Upper lobe of left lung (tissue), 6 donors: Measurements from ENCODE around the gene UBAC1. TPM values are rescaled to one million over a fixed set of nuclear protein-coding genes. Genes with fewer than 3 reads are reported as not detected.
"Not testable (repeated sequence)": the region's sequence is repeated elsewhere in the genome, so short reads cannot be mapped to it uniquely, and the experiment has no call there.

Source experiments
- ATAC-seq, 2 donors: fragments of 200-7000 bp; cut with Tn5 transposase; one replicate each; pipeline ENCODE4 v1.9.1; 2022; ENCODE audit warnings: mild to moderate bottlenecking in 2 of 2, moderate library complexity in 2 of 2; ENCODE audit not compliant: low FRiP score in 2 of 2
- DNase-seq, 2 donors: peaks; one replicate each; pipeline ENCODE4 v3.0.0-alpha.2; 2019 to 2020
- H3K27ac ChIP-seq, 4 donors: fragments of 200-600 bp; sonication (generic); one replicate each; pipeline ENCODE4 v1.5.1; 2016 to 2019
- H3K27me3 ChIP-seq, 4 donors: fragments of 200-600 bp; sonication (generic); one replicate each; pipeline ENCODE4 v1.5.1; 2017 to 2019
- H3K36me3 ChIP-seq, 4 donors: fragments of 200-600 bp; sonication (generic); one replicate each; pipeline ENCODE4 v1.5.1; 2016 to 2019
- H3K4me1 ChIP-seq, 4 donors: fragments of 200-600 bp; sonication (generic); one replicate each; pipeline ENCODE4 v1.5.1; 2018 to 2019
- H3K4me3 ChIP-seq, 4 donors: fragments of 200-600 bp; sonication (generic); one replicate each; pipeline ENCODE4 v1.5.1; 2017 to 2019; ENCODE audit warnings: mild to moderate bottlenecking in 2 of 4, moderate library complexity in 1 of 4
- H3K9me3 ChIP-seq, 4 donors: fragments of 200-600 bp; sonication (generic); one replicate each; pipeline ENCODE4 v1.5.1; 2018 to 2019
- CTCF ChIP-seq, 6 experiments: fragments of 450-650 bp in 4 of 6; fragments of 200-600 bp in 2 of 6; sonication (generic) in 2 of 6; IDR thresholded peaks; one replicate each; pipeline ENCODE4 v1.5.1; 2016 to 2019; ENCODE audit warnings: antibody characterized with exemption in 6 of 6
- EP300 ChIP-seq, 4 donors: sonication (generic); formaldehyde crosslinking; IDR thresholded peaks; one replicate each; pipeline ENCODE4 v1.5.1; 2017; ENCODE audit warnings: antibody characterized with exemption in 4 of 4, control low read depth in 2 of 4
- POLR2A ChIP-seq, 4 donors: fragments of 450-650 bp; IDR thresholded peaks; one replicate each; pipeline ENCODE4 v1.5.1; 2016 to 2017; ENCODE audit warnings: antibody characterized with exemption in 4 of 4, mild to moderate bottlenecking in 2 of 4
- POLR2AphosphoS5 ChIP-seq, 2 donors: sonication (generic); formaldehyde crosslinking; IDR thresholded peaks; one replicate each; pipeline ENCODE4 v1.5.1; 2017; ENCODE audit warnings: antibody characterized with exemption in 2 of 2
- WGBS, 2 donors: methylation state at CpG; one replicate each; pipeline ENCODE4 v1.1.5; 2017 to 2018; 5-methylcytosine and 5-hydroxymethylcytosine counted together
- total RNA-seq, 6 donors: library from RNA; depleted of rRNA in 4 of 6; stranded (reverse); fragments of >200 nt in 4 of 6; gene quantifications; one replicate each; pipeline versions ENCODE4 v1.1.0 to v1.2.1, GENCODE V29; 2016 to 2021
- donor health status: DM: no; HTN: no; CAD: no; lungs with moderate emphysema.
- donor health status: DM: no; HTN: yes; CAD: no; lungs with severe emphysema.

The UBAC1 gene
- total RNA-seq, 6 donors from 2014 or later: 38.0 to 72.3 (median 49.3) TPM

DNA sequence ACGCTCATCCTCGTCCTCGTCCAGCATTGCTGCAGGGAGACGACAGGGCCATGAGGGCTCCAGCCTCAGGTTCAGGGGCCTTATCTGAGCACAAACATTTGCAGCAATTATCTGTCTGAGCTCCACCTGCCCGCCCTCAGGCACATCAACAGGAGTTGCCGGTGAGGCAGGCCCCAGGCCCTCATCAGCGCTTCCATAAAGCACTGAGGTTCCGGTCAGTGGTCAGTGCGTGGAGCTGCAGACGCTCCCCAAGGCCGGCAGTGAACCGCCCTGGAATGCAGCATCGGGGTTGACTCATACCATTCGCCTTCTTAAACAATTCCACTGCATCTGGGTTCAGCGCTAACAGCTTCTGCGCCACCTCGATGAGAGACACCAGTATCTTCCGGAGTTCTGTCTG is 15.2 kb downstream of the UBAC1 start:
- no peak for DNase-seq
- peaks cover 15 to 83% (median 66%) of the 10 kb centered on the region in 4 donors for H3K36me3 ChIP-seq
- ATAC-seq: no peak
- H3K9me3 ChIP-seq: no peaks in the 10 kb centered on the region
- peaks cover 0 to 10% (median 1%) of the 10 kb centered on the region in 4 donors for H3K4me1 ChIP-seq
- H3K27ac ChIP-seq: no peak overlapping the region
- H3K4me3 ChIP-seq: no peak overlapping the region
- no peak for TF ChIP-seq CTCF (IDR thresholded peaks at IDR 0.05)
- no peak for TF ChIP-seq POLR2AphosphoS5 (IDR thresholded peaks at IDR 0.05)
- no peak for TF ChIP-seq EP300 (IDR thresholded peaks at IDR 0.05)
- TF ChIP-seq POLR2A (IDR thresholded peaks at IDR 0.05): no peak
- no peaks in the 10 kb centered on the region for H3K27me3 ChIP-seq
- WGBS, 2 donors: 92 to 98% methylated on average over 16 to 18 of the region's 18 CpGs

GRCh38 chr9:135944444-135945252 is 16.5 kb downstream of the UBAC1 start:
- no peaks in the 10 kb centered on the region for H3K9me3 ChIP-seq
- no peak for TF ChIP-seq POLR2A (IDR thresholded peaks at IDR 0.05)
- no peak for TF ChIP-seq CTCF (IDR thresholded peaks at IDR 0.05)
- no peak for TF ChIP-seq EP300 (IDR thresholded peaks at IDR 0.05)
- no peak for TF ChIP-seq POLR2AphosphoS5 (IDR thresholded peaks at IDR 0.05)
- H3K27me3 ChIP-seq: no peaks in the 10 kb centered on the region
- H3K36me3 ChIP-seq: peaks cover 20 to 78% (median 63%) of the 10 kb centered on the region in 4 donors
- WGBS, 2 donors: 94% methylated on average over 32 to 36 of the region's 36 CpGs
- H3K4me3 ChIP-seq: no peak overlapping the region
- no peak overlapping the region for H3K27ac ChIP-seq
- peaks cover 0 to 13% (median 2%) of the 10 kb centered on the region in 4 donors for H3K4me1 ChIP-seq
- DNase-seq (no peak), ATAC-seq (peak in 1 of 2 donors; percentile 14)

DNA sequence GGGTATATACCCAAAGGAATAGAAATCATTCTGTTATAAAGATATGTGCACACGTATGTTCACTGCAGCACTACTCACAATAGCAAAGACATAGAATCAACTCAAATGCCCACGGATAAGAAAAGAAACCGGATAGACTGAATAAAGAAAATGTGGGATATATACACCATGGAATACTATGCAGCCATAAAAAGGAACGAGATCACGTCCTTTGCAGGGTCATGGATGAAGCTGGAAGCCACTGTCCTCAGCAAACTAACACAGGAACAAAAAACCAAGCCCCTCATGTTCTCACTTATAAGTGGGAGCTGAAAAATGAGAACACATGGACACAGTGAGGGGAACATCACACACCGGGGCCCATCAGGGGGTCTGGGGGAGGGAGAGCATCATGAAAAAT is 17.6 kb downstream of the UBAC1 start:
- H3K4me3 ChIP-seq, H3K27me3 ChIP-seq, H3K9me3 ChIP-seq, ATAC-seq, DNase-seq, H3K27ac ChIP-seq: not testable (repeated sequence)
- peaks cover 0 to 13% (median 2%) of the 10 kb centered on the region in 4 donors for H3K4me1 ChIP-seq
- 94 to 95% methylated on average over 6 of the region's 6 CpGs for WGBS, 2 donors
- H3K36me3 ChIP-seq: peaks cover 22 to 81% (median 71%) of the 10 kb centered on the region in 4 donors

DNA sequence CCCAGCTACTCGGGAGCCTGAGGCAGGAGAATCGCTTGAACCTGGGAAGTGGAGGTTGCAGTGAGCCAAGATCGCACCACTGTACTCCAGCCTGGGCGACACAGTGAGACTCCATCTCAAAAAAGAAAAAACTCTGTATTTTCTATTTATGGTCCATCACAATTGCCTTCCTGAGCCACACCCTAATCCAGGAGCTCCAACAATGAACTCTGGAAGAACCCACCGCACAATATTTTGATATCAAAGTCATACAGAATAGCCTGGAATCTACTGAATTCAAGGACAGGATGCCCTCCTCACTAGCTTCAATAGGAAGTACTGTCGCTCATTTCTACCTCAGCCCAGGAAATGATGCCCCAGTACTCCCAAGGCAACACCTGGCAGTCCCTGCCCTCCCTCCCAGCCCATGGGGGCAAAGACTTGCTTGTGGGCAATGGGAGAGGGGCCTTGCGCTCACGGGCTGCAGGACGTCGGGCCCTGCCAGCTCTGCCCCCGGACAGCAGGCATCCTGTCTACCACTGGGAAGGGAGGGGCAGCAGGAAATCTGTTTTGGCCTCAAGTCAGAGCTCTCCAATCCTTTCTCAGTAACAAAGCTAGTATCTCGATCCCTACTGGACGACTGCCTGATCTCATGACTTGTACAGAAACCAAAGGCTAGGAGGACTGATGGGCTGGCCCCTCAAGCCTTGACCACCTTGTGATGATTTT is 19.7 kb downstream of the UBAC1 start:
- peaks cover 0 to 13% (median 2%) of the 10 kb centered on the region in 4 donors for H3K4me1 ChIP-seq
- TF ChIP-seq POLR2AphosphoS5 (IDR thresholded peaks at IDR 0.05) (no peak), CTCF (IDR thresholded peaks at IDR 0.05) (no peak), POLR2A (IDR thresholded peaks at IDR 0.05) (no peak), EP300 (IDR thresholded peaks at IDR 0.05) (no peak)
- DNase-seq: peak in 1 of 2 donors; percentile 55
- WGBS, 2 donors: 78 to 80% methylated on average over 8 to 13 of the region's 13 CpGs
- no peak for ATAC-seq
- H3K4me3 ChIP-seq: no peak overlapping the region
- peaks cover 28 to 85% (median 71%) of the 10 kb centered on the region in 4 donors for H3K36me3 ChIP-seq
- H3K27ac ChIP-seq: peak overlapping the region in 2 of 4 donors; percentile 53 to 60
- H3K27me3 ChIP-seq: no peaks in the 10 kb centered on the region
- H3K9me3 ChIP-seq: no peaks in the 10 kb centered on the region
